Cardiac muscle cell (in vitro differentiated cells and primary cell): Measurements from ENCODE around the gene PBRM1. TPM values are rescaled to one million over a fixed set of nuclear protein-coding genes. Genes with fewer than 3 reads are reported as not detected.
A peak's percentile ranks its signal among the peaks of the same experiment; 100 is the strongest.

Experiments
- DNase-seq, 2 donors: peaks; one replicate each; pipeline versions ENCODE4 v3.0.0 to v3.0.0-alpha.2; 2010 to 2017; ENCODE audit warnings: low read depth in 1 of 2, low spot score in 1 of 2
- H3K27ac ChIP-seq: fragments of 200-600 bp; sonication (generic); 2 replicates; pipeline ENCODE4 v1.5.1; 2016
- H3K27me3 ChIP-seq: fragments of 200-600 bp; sonication (generic); 2 replicates; pipeline ENCODE4 v1.6.0; 2016; ENCODE audit warnings: control low read depth
- H3K36me3 ChIP-seq: fragments of 200-600 bp; sonication (generic); 2 replicates; pipeline ENCODE4 v1.5.1; 2016; ENCODE audit warnings: control low read depth
- H3K4me1 ChIP-seq: fragments of 200-600 bp; sonication (generic); 2 replicates; pipeline ENCODE4 v1.8.1; 2017; ENCODE audit warnings: low read depth, mild to moderate bottlenecking, mixed run types
- H3K4me3 ChIP-seq: fragments of 200-600 bp; sonication (generic); 2 replicates; pipeline ENCODE4 v1.5.1; 2016; ENCODE audit warnings: mild to moderate bottlenecking
- H3K9me3 ChIP-seq: fragments of 200-600 bp; sonication (generic); 2 replicates; pipeline ENCODE4 v1.5.1; 2017; ENCODE audit warnings: low read depth, mild to moderate bottlenecking, control low read depth
- polyA plus RNA-seq: library from polyadenylated mRNA; unstranded; fragments of >200 nt; fragmentation: Nextera tagmentation; extraction: Ambion mirVana; gene quantifications from 2 replicates; pipeline ENCODE4 v1.2.1, GENCODE V29; 2016
- total RNA-seq: library from RNA; depleted of rRNA; stranded (reverse); fragments of >200 nt; gene quantifications from 2 replicates; pipeline ENCODE4 v1.2.3, GENCODE V29; 2016
- TF ChIP-seq, protein P1 (sequence below): IDR thresholded peaks from 2 replicates; pipeline ENCODE4 v1.5.1; 2012; ENCODE audit warnings: low read depth, mild to moderate bottlenecking, low read length

The PBRM1 gene
- total and polyA plus RNA-seq, 2 experiments from 2014 or later: 64.0 to 76.2 TPM

DNA sequence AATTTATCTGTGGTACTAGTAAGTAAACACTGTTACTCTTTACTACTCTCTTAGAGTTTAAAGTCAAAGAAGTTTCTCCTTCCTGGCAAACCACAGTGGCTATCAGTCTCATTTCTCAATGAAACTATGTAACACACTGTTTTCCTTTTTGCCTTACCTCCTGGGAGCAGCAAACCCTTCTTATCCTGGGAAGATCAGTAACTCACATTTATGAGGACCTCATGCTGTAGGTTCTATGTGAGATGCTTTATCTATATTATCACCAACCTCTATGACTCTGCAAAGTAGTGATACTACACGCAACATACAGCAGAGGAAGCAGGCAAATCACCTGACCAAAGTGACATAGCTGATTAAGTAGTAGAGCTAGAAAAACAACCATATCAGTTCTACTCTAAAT is 35.3 kb downstream of the PBRM1 start:
- TF ChIP-seq, protein P1, sequence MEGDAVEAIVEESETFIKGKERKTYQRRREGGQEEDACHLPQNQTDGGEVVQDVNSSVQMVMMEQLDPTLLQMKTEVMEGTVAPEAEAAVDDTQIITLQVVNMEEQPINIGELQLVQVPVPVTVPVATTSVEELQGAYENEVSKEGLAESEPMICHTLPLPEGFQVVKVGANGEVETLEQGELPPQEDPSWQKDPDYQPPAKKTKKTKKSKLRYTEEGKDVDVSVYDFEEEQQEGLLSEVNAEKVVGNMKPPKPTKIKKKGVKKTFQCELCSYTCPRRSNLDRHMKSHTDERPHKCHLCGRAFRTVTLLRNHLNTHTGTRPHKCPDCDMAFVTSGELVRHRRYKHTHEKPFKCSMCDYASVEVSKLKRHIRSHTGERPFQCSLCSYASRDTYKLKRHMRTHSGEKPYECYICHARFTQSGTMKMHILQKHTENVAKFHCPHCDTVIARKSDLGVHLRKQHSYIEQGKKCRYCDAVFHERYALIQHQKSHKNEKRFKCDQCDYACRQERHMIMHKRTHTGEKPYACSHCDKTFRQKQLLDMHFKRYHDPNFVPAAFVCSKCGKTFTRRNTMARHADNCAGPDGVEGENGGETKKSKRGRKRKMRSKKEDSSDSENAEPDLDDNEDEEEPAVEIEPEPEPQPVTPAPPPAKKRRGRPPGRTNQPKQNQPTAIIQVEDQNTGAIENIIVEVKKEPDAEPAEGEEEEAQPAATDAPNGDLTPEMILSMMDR: no peak
- DNase-seq: peak in 1 of 2 donors; percentile 9
- Histone ChIP-seq H3K4me1 (no peaks in the 10 kb centered on the region), H3K36me3 (peaks cover 63% of the 10 kb centered on the region), H3K4me3 (no peak overlapping the region), H3K9me3 (no peaks in the 10 kb centered on the region), H3K27ac (no peak overlapping the region), H3K27me3 (no peaks in the 10 kb centered on the region)

DNA sequence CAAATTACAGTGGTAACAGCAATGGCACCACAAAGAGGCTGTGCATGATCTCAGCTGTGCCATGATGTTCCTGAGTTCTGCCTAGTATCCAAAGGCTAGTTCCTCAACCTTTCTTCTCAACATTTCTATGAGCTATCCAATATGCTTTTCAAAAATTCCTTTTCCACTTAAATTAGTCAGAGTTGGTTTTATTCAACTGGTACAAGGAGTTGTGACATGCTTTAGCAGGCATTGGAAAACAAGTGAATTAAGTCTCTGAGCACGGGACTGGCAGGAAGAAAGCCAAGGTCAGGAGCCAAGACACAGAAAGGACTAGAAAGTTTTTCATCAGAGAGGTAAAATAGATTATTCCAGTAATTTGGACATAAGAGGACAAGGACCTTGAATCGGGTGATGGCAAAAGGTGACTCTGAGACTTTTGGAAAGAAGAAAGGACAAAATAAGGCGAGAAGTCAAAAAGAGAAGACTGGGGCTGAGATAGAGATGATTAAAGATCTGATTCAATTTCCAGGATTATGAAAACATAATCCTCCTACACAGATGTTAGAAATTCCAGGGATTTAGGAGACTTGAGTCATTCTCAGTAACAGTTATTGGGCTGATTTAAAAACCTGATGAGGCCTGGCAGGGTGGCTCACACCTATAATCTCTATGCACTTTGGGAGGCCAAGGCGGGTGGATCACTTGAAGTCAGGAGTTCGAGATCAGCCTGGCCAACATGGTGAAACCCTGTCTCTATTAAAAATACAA is 36.1 kb downstream of the PBRM1 start:
- Histone ChIP-seq H3K36me3 (peaks cover 58% of the 10 kb centered on the region), H3K9me3 (no peaks in the 10 kb centered on the region), H3K4me1 (no peaks in the 10 kb centered on the region), H3K4me3 (no peak overlapping the region), H3K27ac (no peak overlapping the region), H3K27me3 (no peaks in the 10 kb centered on the region)
- TF ChIP-seq, protein P1: no peak
- DNase-seq: peak in 1 of 2 donors; percentile 60

GRCh38 chr3:52645549-52645948 is 40.2 kb downstream of the PBRM1 start:
- Histone ChIP-seq H3K27ac (no peak overlapping the region), H3K36me3 (peaks cover 52% of the 10 kb centered on the region), H3K4me1 (no peaks in the 10 kb centered on the region), H3K4me3 (no peak overlapping the region), H3K9me3 (no peaks in the 10 kb centered on the region), H3K27me3 (no peaks in the 10 kb centered on the region)
- DNase-seq: no peak
- TF ChIP-seq, protein P1: no peak

DNA sequence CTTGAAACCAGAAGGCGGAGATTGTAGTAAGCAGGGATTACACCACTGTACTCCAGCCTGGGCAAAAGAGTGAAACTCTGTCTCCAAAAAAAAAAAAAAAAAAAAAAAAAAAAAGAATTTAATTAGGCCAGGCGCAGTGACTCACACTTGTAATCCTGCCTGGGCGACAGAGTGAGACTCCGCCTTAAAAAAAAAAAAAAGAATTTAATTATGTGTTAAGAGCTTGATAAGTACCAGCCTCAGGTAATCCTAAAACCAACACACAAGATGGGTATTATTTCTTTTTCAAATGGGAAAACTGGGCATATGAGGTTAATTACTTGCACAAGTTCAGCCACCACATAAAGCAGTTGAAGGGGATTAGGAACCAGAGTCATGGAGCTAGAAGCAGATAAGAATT is 49.0 kb downstream of the PBRM1 start:
- Histone ChIP-seq H3K4me3 (no peak overlapping the region), H3K9me3 (no peaks in the 10 kb centered on the region), H3K27ac (no peak overlapping the region), H3K4me1 (no peaks in the 10 kb centered on the region), H3K27me3 (no peaks in the 10 kb centered on the region), H3K36me3 (peaks cover 52% of the 10 kb centered on the region)
- DNase-seq: peak in 1 of 2 donors; percentile 3
- TF ChIP-seq, protein P1: no peak

- no peak overlapping the region for H3K27ac ChIP-seq
- TF ChIP-seq, protein P1: no peak
- H3K27me3 ChIP-seq: no peaks in the 10 kb centered on the region
- no peaks in the 10 kb centered on the region for H3K4me1 ChIP-seq
- no peaks in the 10 kb centered on the region for H3K9me3 ChIP-seq
- peak in 1 of 2 donors; percentile 1 for DNase-seq
- no peak overlapping the region for H3K4me3 ChIP-seq
- H3K36me3 ChIP-seq: peaks cover 36% of the 10 kb centered on the region
These were observed 51.9 kb downstream of the PBRM1 start for GRCh38 chr3:52633786-52634185.
